GM12865 (cell line): ENCODE measurements around the gene DHX38.
A peak's percentile ranks its signal among the peaks of the same experiment; 100 is the strongest.
"Not testable (repeated sequence)": the region's sequence is repeated elsewhere in the genome, so short reads cannot be mapped to it uniquely, and the experiment has no call there.

Experiments
- DNase-seq: peaks from one replicate; pipeline ENCODE4 v3.0.0; 2010; ENCODE audit warnings: low read depth
- H3K4me3 ChIP-seq: 2 replicates; pipeline ENCODE4 v1.5.1; 2011; ENCODE audit warnings: mild to moderate bottlenecking, low read depth, low read length, control low read depth
- TF ChIP-seq, protein P1 (sequence below): IDR thresholded peaks from 2 replicates; pipeline ENCODE4 v1.5.1; 2011; ENCODE audit warnings: low read length, control low read depth, low read depth, inconsistent platforms; ENCODE audit not compliant: insufficient read depth; ENCODE audit errors: missing control alignments

Gene DHX38

DNA sequence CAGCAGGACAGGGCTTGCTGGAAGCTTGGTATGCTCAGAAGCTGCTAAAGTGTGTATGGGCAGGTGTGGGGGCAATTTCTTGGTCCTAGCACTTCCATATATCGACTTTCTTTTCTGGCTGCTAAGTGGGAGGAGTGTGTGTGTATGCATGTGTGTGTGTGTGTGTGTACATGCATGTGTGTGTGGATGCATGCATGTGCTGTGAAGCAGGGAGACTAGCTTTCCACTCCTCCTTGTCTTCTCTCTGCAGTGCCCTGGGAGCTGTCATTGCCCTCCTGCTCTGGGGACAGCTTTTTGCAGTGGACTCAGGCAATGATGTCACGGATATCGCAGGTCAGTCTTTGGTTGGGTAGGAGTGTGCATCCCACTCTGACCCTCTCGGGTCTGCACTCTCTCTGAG lies 37.7 kb upstream of the DHX38 start:
- TF ChIP-seq, protein P1, sequence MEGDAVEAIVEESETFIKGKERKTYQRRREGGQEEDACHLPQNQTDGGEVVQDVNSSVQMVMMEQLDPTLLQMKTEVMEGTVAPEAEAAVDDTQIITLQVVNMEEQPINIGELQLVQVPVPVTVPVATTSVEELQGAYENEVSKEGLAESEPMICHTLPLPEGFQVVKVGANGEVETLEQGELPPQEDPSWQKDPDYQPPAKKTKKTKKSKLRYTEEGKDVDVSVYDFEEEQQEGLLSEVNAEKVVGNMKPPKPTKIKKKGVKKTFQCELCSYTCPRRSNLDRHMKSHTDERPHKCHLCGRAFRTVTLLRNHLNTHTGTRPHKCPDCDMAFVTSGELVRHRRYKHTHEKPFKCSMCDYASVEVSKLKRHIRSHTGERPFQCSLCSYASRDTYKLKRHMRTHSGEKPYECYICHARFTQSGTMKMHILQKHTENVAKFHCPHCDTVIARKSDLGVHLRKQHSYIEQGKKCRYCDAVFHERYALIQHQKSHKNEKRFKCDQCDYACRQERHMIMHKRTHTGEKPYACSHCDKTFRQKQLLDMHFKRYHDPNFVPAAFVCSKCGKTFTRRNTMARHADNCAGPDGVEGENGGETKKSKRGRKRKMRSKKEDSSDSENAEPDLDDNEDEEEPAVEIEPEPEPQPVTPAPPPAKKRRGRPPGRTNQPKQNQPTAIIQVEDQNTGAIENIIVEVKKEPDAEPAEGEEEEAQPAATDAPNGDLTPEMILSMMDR: no peak
- DNase-seq: no peak
- no peak overlapping the region for H3K4me3 ChIP-seq

DNA sequence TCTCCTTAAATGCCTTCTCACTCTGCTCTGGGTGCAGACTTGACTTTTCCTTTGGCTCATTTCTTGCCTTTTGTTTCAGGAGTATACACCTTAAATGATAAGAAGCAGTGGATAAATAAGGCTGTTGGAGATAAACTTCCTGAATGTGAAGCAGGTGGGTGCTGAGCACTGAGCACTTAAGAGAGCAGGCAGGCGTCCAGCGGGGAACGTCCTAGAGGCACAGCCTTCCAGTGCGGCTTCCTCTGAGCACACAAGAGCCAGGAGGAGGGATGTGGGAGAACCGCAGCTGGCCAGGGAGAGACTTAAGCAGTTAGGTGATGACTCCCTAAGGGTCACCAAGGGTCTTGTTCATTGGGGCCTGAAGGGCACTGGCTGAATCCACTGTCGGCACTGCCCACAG lies 36.3 kb upstream of the DHX38 start:
- not testable (repeated sequence) for DNase-seq, H3K4me3 ChIP-seq

DNA sequence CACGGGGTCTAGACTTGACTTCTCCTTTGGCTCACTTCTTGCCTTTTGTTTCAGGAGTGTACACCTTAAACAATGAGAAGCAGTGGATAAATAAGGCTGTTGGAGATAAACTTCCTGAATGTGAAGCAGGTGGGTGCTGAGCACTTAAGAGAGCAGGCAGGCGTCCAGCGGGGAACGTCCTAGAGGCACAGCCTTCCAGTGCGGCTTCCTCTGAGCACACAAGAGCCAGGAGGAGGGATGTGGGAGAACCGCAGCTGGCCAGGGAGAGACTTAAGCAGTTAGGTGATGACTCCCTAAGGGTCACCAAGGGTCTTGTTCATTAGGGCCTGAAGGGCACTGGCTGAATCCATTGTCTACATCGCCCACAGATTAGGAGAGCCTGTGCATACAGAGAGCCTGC lies 34.6 kb upstream of the DHX38 start:
- H3K4me3 ChIP-seq, DNase-seq: not testable (repeated sequence)

DNA sequence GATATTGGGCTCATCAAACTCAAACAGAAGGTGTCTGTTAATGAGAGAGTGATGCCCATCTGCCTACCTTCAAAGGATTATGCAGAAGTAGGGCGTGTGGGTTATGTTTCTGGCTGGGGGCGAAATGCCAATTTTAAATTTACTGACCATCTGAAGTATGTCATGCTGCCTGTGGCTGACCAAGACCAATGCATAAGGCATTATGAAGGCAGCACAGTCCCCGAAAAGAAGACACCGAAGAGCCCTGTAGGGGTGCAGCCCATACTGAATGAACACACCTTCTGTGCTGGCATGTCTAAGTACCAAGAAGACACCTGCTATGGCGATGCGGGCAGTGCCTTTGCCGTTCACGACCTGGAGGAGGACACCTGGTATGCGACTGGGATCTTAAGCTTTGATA lies 33.2 kb upstream of the DHX38 start:
- DNase-seq: no peak
- TF ChIP-seq, protein P1: no peak
- no peak overlapping the region for H3K4me3 ChIP-seq

DNA sequence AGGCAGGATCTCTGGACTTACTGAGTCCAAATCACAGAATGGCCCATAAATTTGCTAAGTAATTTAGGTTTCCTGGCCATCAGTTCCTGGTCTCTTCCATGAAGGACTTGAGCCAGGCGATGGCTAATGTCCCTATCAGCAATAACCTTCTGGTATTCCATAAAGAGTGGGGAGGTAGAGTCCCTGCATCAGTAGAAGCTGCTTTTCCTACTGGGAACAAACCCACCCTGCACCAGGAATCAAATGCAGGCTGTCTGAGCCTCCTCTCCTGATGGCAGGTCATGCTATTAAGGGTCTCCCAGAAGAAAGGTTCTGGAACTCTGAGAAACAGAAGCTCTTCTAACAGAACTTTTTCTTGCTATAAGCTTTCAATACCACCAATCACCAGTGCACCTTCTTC lies 32.1 kb upstream of the DHX38 start:
- no peak for DNase-seq
- no peak overlapping the region for H3K4me3 ChIP-seq
- TF ChIP-seq, protein P1: no peak

DNA sequence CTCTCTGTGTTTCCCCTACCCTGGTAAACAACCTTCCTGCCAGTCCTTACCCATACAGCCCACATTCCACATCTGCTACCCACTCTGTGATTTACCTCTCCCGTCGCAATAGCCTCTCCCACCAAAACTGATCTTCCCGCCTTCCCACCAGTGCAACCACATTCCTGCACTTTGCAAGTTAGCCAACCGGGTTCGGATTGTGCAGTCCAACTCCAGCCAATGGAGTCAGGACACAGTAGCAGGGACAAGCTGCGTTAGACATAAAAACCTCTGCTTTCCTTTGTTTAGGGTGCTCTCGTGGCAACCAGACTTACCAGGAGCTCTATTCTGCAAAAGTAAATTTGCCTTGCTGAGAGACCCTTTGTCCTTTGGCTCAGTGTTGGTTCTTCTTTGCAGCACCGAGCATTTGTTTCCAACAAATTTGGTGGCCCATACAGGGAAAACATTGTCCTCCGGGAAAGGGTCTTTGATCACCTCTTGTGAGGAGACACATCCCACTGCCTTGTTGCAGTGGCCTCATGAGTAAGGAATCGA lies 29.2 kb upstream of the DHX38 start:
- TF ChIP-seq, protein P1: no peak
- H3K4me3 ChIP-seq: no peak overlapping the region
- no peak for DNase-seq

DNA sequence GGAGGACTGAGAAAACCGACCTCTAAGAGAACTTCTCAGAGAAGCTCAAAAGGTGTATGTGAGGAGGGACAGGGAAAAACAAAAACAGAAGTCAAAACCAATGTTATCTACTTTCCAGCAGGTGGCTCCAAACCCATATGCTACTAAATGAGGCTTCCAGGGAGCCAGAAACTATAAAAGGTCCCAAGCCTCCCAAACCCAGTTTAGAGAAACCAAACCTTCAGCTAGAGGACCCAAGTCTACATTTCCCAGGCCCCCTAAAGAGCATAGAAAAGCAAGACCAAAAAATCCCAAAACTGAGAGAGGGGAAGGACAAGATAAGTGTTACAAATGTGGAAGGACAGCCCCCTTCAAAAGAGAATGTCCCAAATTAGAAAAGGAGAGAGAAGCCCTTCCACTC lies 26.9 kb upstream of the DHX38 start:
- no peak overlapping the region for H3K4me3 ChIP-seq
- peak; percentile 40 for DNase-seq
- TF ChIP-seq, protein P1: peak; percentile 51

DNA sequence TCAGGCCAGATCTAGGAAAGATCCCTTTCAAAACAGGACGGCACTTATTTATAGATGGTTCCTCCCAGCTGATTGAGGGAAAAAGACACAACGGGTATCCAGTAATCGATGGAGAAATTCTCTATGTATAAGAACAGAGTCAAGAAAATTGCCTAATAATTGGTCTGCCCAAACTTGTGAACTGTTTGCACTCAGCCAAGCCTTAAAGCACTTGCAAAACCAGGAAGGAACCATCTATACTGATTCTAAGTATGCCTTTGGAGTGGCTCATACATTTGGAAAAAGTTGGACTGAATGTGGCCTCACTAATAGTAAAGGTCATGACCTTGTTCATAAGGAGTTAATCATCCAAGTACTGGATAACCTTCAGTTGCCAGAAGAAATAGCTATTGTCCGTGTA lies 24.7 kb upstream of the DHX38 start:
- TF ChIP-seq, protein P1: no peak
- no peak for DNase-seq

More for the DNA sequence above, 24.7 kb upstream of the DHX38 start:
- no peak overlapping the region for H3K4me3 ChIP-seq
